ENCODE data around the gene VWA2.

- no peak for TF ChIP-seq SIN3A (IDR thresholded peaks at IDR 0.05; ENCODE audit: low read depth)
- TF ChIP-seq CTCF (IDR thresholded peaks at IDR 0.05 in 2 of 3, conservative IDR thresholded peaks at IDR 0.05 in 1 of 3; ENCODE audit: borderline replicate concordance in 1 of 3, insufficient read depth in 1 of 3, low read depth in 2 of 3, low read length in 2 of 3) = no peak
- TF ChIP-seq POLR2A (IDR thresholded peaks at IDR 0.05; ENCODE audit: borderline replicate concordance, extremely low read depth, insufficient read depth, insufficient read length) = no peak
- no peak for TF ChIP-seq SRF (IDR thresholded peaks at IDR 0.05; ENCODE audit: low read depth)
Measured at GRCh38 chr10:114199239-114199638, 39.8 kb upstream of the VWA2 start.

All from HCT116 (cell line).